GM18519 (cell line): ENCODE data around the gene TAF4B.
"Not testable (repeated sequence)": the region's sequence is repeated elsewhere in the genome, so short reads cannot be mapped to it uniquely, and the experiment has no call there.

ENCODE experiments used
- ATAC-seq: cut with Tn5 transposase; IDR thresholded peaks from one replicate; pipeline ENCODE4 v1.9.1; 2021; ENCODE audit warnings: mild to moderate bottlenecking, moderate library complexity; ENCODE audit not compliant: unreplicated experiment, low FRiP score

TAF4B gene

DNA sequence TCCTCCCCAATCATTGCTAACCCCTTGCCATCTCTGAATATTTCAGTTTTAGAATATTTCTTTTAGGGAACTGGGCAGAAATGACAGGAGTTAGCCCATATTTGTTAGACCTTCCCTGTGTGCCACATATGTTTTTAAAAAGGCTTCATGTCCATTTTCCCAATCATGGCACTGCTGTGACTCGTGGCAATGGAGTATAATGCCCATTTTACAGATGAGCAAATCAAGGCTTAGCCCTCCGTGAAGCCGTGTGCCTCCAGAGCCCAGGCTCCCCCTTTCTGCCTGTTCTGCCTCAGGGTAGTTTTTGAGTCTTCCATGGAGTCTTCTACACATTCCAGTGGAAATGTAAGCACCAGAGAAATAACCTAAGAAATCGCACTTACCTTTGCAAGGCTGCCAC is 192.0 kb downstream of the TAF4B start:
- no peak for ATAC-seq

DNA sequence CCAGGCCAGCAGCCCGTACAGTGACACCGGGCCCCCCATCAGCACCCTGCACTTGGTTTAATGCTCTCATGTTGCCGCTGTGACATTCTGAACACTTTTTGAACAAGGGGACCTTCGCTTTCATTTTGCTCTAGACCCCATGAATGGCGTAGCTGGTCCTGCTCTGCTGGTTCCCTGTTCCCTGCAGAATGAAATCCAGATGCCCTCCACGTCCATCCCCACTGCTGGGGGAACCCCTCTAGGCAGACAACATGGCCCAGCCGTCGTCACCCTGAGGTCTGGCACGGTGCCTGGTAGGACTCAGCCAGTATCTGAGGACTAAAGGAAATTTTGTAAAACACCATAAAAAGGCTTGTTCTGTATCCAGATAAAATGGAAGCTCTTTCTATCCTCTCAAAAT is 193.5 kb downstream of the TAF4B start:
- ATAC-seq = no peak

DNA sequence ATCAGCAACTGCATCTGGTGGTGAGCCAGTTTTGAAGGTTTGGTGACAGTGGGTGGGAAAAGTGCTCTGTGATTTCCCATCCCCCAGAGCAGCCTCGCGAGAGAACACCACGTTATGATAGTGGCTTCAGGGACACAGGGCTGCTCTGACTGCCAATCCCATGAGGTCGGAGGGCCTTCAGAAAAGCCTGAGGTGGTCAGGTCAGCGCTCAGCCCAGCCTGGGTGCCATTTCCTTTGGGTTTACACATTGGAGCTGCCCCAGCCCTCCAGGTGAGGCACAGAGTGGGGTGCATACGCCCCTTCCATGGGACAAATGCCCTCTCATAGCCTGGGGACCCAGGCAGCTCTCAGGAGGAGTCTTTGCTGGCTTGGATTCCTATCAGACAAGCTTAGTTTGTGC is 195.3 kb downstream of the TAF4B start:
- no peak for ATAC-seq

GRCh38 chr18:26421931-26422330 is 195.7 kb downstream of the TAF4B start:
- ATAC-seq = no peak

GRCh38 chr18:26422472-26423162 is 196.4 kb downstream of the TAF4B start:
- peak; percentile 49 for ATAC-seq

DNA sequence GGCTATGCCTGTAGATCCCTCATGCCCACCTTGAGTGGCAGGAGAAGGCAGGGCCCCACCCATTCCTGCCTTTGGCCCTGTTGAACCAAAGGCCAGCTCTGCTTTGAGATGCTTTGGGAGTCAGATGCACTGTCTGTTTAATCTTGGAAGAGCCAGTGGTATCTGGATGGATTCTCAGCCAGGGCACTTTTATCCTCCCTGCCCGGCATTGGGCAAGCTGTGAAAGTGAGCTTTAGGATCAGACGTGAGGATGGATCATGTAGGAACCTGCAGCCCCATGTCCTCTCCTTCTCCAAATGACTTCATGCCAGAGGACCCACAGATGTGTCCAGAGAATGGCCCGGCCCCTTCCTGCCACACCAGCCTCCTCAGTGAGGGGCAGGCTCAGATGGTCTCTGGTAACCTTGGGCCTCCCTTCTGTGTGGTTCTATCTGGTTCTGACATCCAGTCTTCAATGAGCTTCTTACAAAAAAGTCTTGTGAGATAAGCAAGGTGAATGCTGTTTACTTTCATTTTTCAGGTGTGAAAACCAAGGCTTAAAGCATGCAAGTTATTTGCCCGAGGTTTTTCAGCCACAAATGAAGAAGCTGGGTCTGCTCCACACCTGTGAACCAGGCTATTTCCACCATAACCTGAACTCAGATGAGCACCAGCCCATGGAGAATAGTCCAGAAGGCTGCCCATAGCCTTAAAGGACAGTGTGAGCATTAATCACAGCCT is 198.3 kb downstream of the TAF4B start:
- ATAC-seq = no peak

DNA sequence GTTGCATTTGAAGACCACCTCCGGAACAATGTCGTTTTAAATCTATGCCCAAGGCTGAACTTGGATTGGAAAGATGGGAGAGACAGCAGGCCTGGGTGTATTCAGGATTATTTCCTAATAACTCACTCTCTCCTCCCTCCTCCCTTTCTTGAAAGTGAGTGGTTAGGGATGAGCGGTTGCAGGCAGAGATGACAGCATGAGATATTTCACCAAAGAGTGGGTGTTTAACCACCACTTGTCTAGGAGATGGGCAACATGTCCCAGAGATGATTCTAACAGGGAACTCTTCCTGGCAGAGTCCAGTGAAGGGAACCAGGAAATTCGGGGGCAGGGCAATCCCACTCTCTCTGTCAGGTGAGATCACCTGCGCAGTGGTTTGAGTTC is 198.9 kb downstream of the TAF4B start:
- no peak for ATAC-seq

DNA sequence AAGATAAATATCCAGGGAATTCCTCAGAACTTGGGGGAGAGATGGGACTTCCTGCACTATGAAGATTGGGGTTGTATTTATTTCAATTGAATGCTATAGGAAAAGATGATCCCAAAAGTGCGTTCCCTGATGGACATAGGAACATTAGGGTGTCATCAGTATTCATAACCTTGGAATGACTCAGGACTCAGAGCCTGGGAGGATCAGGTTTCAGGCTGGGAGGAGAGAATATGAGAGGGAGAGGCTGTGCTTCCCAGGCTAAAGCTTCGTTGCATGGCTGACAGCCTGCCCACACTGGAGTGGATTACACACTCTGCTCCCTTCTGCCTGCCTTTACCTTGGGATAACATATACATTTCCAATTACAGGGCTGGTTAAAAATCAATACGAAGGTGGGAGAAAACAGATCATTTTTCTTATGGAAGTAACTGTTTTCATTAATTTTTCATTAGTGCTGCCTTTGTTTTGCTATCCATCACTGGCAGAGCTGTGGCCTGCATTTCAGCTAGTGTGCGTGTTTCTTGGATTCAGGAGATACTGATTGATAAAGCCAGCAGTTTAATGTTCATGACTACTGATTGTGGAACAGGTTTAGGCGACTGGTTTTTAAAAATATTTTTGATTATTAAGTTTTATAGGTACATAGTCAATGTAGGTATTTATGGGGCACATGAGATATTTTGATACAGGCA is 203.4 kb downstream of the TAF4B start:
- no peak for ATAC-seq

GRCh38 chr18:26432651-26433424 is 206.6 kb downstream of the TAF4B start:
- no peak for ATAC-seq

GRCh38 chr18:26434887-26435286 is 208.6 kb downstream of the TAF4B start:
- no peak for ATAC-seq

GRCh38 chr18:26435415-26436095 is 209.3 kb downstream of the TAF4B start:
- no peak for ATAC-seq

DNA sequence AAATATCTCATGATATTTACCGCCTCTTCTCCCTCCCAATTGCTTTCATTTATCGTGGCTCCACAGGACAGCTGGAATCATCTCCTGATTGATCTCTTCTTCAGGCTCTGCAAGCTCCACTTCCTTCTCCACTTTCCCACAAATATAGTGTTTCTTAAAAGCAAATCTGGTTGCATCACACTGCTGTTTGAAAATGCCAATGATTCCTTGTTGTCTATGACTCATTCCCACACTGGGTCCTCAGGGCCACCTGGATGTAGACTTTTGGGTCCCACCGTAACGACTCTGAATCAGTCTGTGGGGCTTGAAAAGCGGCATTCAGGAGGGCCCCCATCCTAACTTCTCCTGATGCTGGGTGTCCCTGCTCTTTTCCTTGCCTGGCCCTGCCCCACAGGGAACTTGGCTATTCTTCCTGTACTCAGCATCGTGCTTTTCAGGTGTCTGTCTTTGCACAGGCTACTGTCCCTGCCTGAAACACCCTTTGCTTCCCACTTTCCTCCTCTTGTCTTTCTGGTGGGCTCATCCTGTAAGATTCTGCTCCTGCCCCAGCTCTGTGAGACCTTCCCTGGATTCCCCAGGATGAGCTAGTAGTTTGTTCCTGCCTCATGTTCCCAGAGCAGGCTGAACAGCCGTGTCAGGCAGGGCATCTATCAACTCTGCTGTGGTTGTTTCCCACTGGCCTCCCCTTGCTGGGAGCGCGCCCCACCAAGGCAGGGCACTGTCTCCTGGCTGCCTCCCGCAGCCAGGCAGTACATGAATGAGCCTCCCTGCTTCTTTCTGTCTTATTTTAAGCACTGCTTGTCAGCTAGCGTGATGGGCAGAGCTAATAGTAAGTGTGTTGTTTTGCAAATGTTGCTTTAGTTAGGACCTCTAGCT is 210.2 kb downstream of the TAF4B start:
- no peak for ATAC-seq

- ATAC-seq = not testable (repeated sequence)
Measured at GRCh38 chr18:26437634-26438033, 211.4 kb downstream of the TAF4B start.

GRCh38 chr18:26438980-26439379 is 212.7 kb downstream of the TAF4B start:
- peak; percentile 98 for ATAC-seq

GRCh38 chr18:26439537-26439936 is 213.3 kb downstream of the TAF4B start:
- no peak for ATAC-seq

DNA sequence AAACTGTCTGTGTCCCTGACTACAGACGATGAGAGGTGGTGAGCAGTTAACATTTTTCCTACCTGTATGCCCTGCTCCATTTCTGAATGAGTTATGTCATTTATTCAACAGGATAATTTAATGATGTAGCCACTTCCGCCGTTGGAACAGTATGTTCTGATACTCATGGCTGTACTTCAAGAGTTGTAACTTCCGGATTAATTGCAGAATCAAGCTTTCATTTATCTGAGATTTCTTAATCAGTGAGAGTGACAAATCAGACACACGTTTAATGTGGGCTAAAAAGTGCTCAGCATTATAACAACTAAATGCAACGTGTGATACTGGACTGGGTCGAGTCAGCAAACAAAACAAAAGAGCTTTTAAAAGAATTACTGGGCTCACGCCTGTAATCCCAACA is 214.4 kb downstream of the TAF4B start:
- no peak for ATAC-seq
